DND-41 (cell line): Measurements from ENCODE around the gene TMEM151A.

Experiments
- ATAC-seq: fragments of 200-7000 bp; cut with Tn5 transposase; 3 replicates; pipeline ENCODE4 v1.9.1; 2021; ENCODE audit warnings: low read depth; ENCODE audit not compliant: insufficient read depth
- DNase-seq: peaks from one replicate; pipeline ENCODE4 v3.0.0-alpha.2; 2020
- H2AFZ ChIP-seq: 2 replicates; pipeline ENCODE4 v1.6.0; 2012; ENCODE audit warnings: low read depth, low read length
- H3K27ac ChIP-seq: 2 replicates; pipeline ENCODE4 v1.5.1; 2012; ENCODE audit warnings: low read length, inconsistent platforms
- H3K27me3 ChIP-seq: fragments of 200-600 bp; sonication (generic); 2 replicates; pipeline ENCODE4 v1.6.0; 2012; ENCODE audit warnings: low read length, mild to moderate bottlenecking, inconsistent platforms; ENCODE audit not compliant: insufficient read depth, poor library complexity
- H3K36me3 ChIP-seq: 2 replicates; pipeline ENCODE4 v1.5.1; 2012; ENCODE audit warnings: low read length, inconsistent platforms; ENCODE audit not compliant: insufficient read depth
- H3K4me1 ChIP-seq: 2 replicates; pipeline ENCODE4 v1.5.1; 2012; ENCODE audit warnings: mild to moderate bottlenecking, low read length; ENCODE audit not compliant: insufficient read depth
- H3K4me2 ChIP-seq: 2 replicates; pipeline ENCODE4 v1.6.0; 2012; ENCODE audit warnings: mild to moderate bottlenecking, moderate library complexity, low read length, inconsistent platforms; ENCODE audit not compliant: insufficient read depth
- H3K4me3 ChIP-seq, 2 experiments: fragments of 200-600 bp in 1 of 2; shearing (Covaris generic) in 1 of 2; 2 replicates each; pipeline ENCODE4 v1.5.1; 2012 to 2016; ENCODE audit warnings: inconsistent platforms in 2 of 2, low read length in 2 of 2, mild to moderate bottlenecking in 2 of 2, low read depth in 1 of 2, moderate library complexity in 1 of 2
- H3K79me2 ChIP-seq: 2 replicates; pipeline ENCODE4 v1.6.0; 2012; ENCODE audit warnings: low read length, inconsistent platforms; ENCODE audit not compliant: insufficient read depth
- H3K9ac ChIP-seq: 2 replicates; pipeline ENCODE4 v1.6.0; 2012; ENCODE audit warnings: low read depth, mild to moderate bottlenecking, inconsistent platforms, low read length, moderate library complexity
- H3K9me3 ChIP-seq: 2 replicates; pipeline ENCODE4 v1.5.1; 2012; ENCODE audit warnings: low read length, moderate library complexity, mild to moderate bottlenecking, inconsistent platforms; ENCODE audit not compliant: insufficient read depth, severe bottlenecking
- H4K20me1 ChIP-seq: 2 replicates; pipeline ENCODE4 v1.6.0; 2012; ENCODE audit warnings: low read length; ENCODE audit not compliant: insufficient read depth
- EZH2 ChIP-seq: IDR thresholded peaks from 3 replicates; pipeline ENCODE4 v1.6.1; 2012; ENCODE audit warnings: borderline replicate concordance, low read depth, mild to moderate bottlenecking, moderate library complexity, low read length, inconsistent platforms; ENCODE audit not compliant: severe bottlenecking
- TF ChIP-seq, protein P1 (sequence below): IDR thresholded peaks from 2 replicates; pipeline ENCODE4 v1.5.1; 2012; ENCODE audit warnings: borderline replicate concordance, low read length, moderate library complexity, mild to moderate bottlenecking; ENCODE audit not compliant: poor library complexity, severe bottlenecking; ENCODE audit errors: extremely low read depth

The TMEM151A gene

DNA sequence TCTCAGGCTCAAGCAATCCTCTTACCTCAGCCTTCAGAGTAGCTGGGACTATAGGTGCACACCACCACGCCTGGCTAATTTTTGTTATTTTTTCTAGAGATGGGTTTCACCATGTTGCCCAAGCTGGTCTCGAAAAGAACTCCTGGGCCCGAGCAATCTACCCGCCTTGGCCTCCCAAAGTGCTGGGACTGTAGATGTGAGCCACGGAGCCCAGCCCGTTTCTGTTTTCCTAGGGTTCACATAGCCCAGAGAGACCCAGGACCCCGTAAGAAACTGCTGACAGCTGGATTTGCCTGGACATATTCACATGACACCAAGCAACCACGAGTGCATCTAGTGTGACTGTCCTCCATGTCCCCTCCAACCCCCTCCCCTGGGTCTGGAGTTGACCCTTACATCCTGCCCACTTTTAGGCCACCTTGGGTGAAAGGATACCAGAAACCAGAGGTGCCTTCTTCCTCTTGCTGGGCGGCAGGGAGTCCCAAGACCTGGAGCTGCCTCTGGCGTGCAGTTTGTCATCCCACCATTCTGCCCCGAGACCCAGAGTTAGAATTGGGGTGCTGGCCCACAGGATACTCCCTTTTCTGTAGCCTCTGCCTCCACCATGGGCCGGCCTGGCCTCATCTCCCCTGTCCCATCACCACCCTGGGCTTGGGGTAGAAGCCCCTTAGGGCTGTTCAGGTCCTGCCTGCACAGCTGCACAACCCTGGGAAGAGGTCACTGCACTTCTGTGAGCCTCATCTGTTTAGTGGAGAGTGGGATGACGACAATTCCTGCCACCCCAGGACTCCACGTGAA, 48.2 kb downstream of the TMEM151A start:
- no peak overlapping the region for H3K9ac ChIP-seq
- H4K20me1 ChIP-seq: peaks cover 15% of the 10 kb centered on the region
- H3K4me1 ChIP-seq: peaks cover 19% of the 10 kb centered on the region
- H3K36me3 ChIP-seq: peaks cover 63% of the 10 kb centered on the region
- peaks cover 23% of the 10 kb centered on the region for H3K79me2 ChIP-seq
- DNase-seq: no peak
- no peak for TF ChIP-seq EZH2
- TF ChIP-seq, protein P1, sequence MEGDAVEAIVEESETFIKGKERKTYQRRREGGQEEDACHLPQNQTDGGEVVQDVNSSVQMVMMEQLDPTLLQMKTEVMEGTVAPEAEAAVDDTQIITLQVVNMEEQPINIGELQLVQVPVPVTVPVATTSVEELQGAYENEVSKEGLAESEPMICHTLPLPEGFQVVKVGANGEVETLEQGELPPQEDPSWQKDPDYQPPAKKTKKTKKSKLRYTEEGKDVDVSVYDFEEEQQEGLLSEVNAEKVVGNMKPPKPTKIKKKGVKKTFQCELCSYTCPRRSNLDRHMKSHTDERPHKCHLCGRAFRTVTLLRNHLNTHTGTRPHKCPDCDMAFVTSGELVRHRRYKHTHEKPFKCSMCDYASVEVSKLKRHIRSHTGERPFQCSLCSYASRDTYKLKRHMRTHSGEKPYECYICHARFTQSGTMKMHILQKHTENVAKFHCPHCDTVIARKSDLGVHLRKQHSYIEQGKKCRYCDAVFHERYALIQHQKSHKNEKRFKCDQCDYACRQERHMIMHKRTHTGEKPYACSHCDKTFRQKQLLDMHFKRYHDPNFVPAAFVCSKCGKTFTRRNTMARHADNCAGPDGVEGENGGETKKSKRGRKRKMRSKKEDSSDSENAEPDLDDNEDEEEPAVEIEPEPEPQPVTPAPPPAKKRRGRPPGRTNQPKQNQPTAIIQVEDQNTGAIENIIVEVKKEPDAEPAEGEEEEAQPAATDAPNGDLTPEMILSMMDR: no peak
- no peak for ATAC-seq
- no peaks in the 10 kb centered on the region for H3K9me3 ChIP-seq
- no peak overlapping the region for H3K4me2 ChIP-seq
- H3K4me3 ChIP-seq: no peak overlapping the region
- no peaks in the 10 kb centered on the region for H3K27me3 ChIP-seq
- no peak overlapping the region for H2AFZ ChIP-seq
- no peak overlapping the region for H3K27ac ChIP-seq

DNA sequence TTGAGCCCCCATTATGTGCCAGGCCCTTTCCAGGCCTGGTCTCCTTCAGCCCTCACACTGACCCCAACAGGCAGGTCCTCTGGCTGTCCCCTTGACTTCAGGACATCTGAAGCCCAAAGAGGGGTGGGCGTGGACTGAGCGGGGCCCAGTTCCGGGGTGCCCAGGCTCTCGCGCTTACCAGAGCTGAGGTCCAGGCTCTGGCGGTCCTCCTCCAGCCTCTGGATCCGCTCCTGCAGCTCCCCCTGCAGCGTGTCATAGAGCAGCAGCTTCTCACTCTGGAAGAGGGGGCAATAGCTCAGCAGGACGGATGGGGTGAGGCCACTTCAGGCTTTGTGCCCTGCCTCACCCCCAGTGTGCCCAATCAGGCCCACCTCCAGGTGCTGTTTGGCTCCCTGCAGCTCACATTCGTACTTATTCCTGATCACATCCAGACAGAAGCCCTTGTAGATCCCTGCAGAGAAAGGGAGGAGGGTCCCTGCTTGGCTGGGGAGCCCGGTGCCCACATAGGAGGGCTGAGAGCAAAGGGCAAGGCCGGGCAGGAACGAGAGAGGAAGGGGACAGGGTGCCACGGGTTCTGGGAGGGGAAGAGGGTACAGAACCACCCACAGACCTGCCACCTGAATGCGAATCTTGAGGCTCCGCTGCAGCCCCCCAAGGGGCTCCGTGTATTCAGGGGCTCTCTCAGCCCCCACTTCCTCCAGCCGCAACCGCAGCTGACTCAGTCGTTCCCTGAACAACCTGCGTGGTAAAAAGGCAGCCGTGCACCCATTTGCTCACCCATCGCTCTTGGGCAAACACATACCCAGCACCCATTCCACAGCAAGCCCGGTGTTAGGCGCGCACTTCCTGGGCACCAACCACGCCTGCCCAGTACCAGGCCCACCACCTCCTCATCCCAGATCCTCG, 49.2 kb downstream of the TMEM151A start:
- H3K27me3 ChIP-seq: no peaks in the 10 kb centered on the region
- DNase-seq (no peak), ATAC-seq (no peak)
- no peaks in the 10 kb centered on the region for H3K9me3 ChIP-seq
- no peak overlapping the region for H2AFZ ChIP-seq
- H3K9ac ChIP-seq: no peak overlapping the region
- H3K27ac ChIP-seq: no peak overlapping the region
- peaks cover 63% of the 10 kb centered on the region for H3K36me3 ChIP-seq
- peaks cover 15% of the 10 kb centered on the region for H4K20me1 ChIP-seq
- H3K4me2 ChIP-seq: no peak overlapping the region
- TF ChIP-seq, protein P1: no peak
- no peak for TF ChIP-seq EZH2
- H3K4me1 ChIP-seq: peaks cover 27% of the 10 kb centered on the region
- no peak overlapping the region for H3K4me3 ChIP-seq
- peaks cover 29% of the 10 kb centered on the region for H3K79me2 ChIP-seq

DNA sequence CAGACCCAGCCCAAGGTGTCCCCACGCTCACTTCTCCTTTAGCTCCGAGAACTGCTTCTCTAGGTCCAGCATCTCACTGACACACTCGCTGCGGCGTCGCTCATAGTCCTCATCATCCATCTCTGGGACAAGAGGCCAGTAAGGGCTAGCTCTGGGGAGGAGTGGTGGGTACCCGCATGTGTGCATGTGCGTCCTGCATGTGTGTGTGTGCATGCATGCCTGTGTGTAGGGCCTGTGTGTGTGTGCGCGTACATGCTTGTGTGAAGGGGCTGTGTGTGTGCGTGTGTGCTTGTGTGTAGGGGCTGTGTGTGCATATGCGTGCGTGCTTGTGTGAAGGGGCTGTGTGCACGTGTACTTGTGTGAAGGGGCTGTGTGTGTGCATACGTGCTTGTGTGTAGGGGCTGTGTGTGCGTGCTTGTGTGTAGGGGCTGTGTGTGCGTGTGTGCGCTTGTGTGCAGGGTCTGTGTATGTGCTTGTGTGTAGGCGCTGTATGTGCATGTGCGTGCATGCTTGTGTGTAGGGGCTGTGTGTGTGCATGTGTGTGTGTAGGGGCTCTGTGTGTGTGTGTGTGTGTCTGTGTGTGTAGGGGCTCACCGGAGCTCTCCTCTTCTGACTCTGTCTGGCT, 49.9 kb downstream of the TMEM151A start:
- H3K9ac ChIP-seq: no peak overlapping the region
- no peak for ATAC-seq
- H3K4me2 ChIP-seq: no peak overlapping the region
- H3K4me1 ChIP-seq: peaks cover 35% of the 10 kb centered on the region
- H3K27ac ChIP-seq: no peak overlapping the region
- TF ChIP-seq, protein P1: no peak
- H3K27me3 ChIP-seq: no peaks in the 10 kb centered on the region
- H3K4me3 ChIP-seq: no peak overlapping the region
- no peak for DNase-seq
- H3K79me2 ChIP-seq: peaks cover 37% of the 10 kb centered on the region
- no peaks in the 10 kb centered on the region for H3K9me3 ChIP-seq
- H3K36me3 ChIP-seq: peaks cover 63% of the 10 kb centered on the region
- H2AFZ ChIP-seq: no peak overlapping the region
- peaks cover 15% of the 10 kb centered on the region for H4K20me1 ChIP-seq
